Peyer's patch (tissue), 4 donors: ENCODE measurements around the gene MPP7.

Source experiments
- CTCF ChIP-seq, 6 experiments: fragments of 450-650 bp in 4 of 6; fragments of 200-600 bp in 2 of 6; sonication (generic) in 1 of 6; IDR thresholded peaks; one replicate each; pipeline ENCODE4 v1.5.1; 2017 to 2019; ENCODE audit warnings: antibody characterized with exemption in 6 of 6, mild to moderate bottlenecking in 3 of 6, moderate library complexity in 1 of 6
- POLR2A ChIP-seq, 2 donors: fragments of 450-650 bp; IDR thresholded peaks; one replicate each; pipeline ENCODE4 v1.5.1; 2017; ENCODE audit warnings: antibody characterized with exemption in 2 of 2, mild to moderate bottlenecking in 2 of 2, moderate library complexity in 2 of 2

- no peak for TF ChIP-seq CTCF (IDR thresholded peaks at IDR 0.05)
- TF ChIP-seq POLR2A (IDR thresholded peaks at IDR 0.05), result no peak
Measured at GRCh38 chr10:28269842-28270456, 32.9 kb downstream of the MPP7 start.
